GM19372 (cell line): ENCODE data around the gene CR1L.
"Not testable (repeated sequence)": the region's sequence is repeated elsewhere in the genome, so short reads cannot be mapped to it uniquely, and the experiment has no call there.

Experiments
- ATAC-seq: cut with Tn5 transposase; IDR thresholded peaks from one replicate; pipeline ENCODE4 v1.9.1; 2021; ENCODE audit warnings: mild to moderate bottlenecking, low read depth, moderate library complexity; ENCODE audit not compliant: unreplicated experiment

The CR1L gene

GRCh38 chr1:207644852-207645634 is at the start of gene CR1L:
TSS of gene CR1L (plus strand) at chr1:207645133. CDS start at chr1:207645234, 101 bp downstream.
- peak; percentile 97 for ATAC-seq

- no peak for ATAC-seq
Observed at GRCh38 chr1:207603777-207604176, 41.2 kb upstream of the CR1L start.

GRCh38 chr1:207605444-207606361 is 39.2 kb upstream of the CR1L start:
- no peak for ATAC-seq

- no peak for ATAC-seq
Observed at GRCh38 chr1:207606362-207606755, 38.6 kb upstream of the CR1L start.

GRCh38 chr1:207612762-207613161 is 32.2 kb upstream of the CR1L start:
- no peak for ATAC-seq

- peak; percentile 96 for ATAC-seq
Observed at GRCh38 chr1:207619871-207620542, 24.9 kb upstream of the CR1L start.

- no peak for ATAC-seq
Observed at GRCh38 chr1:207620543-207620893, 24.4 kb upstream of the CR1L start.

GRCh38 chr1:207625504-207626071 is 19.3 kb upstream of the CR1L start:
- ATAC-seq, result not testable (repeated sequence)

GRCh38 chr1:207626972-207627337 is 18.0 kb upstream of the CR1L start:
- ATAC-seq, result no peak

GRCh38 chr1:207627496-207627895 is 17.4 kb upstream of the CR1L start:
- ATAC-seq, result no peak

GRCh38 chr1:207628776-207629175 is 16.2 kb upstream of the CR1L start:
- no peak for ATAC-seq

- ATAC-seq, result no peak
Observed at GRCh38 chr1:207631137-207631536, 13.8 kb upstream of the CR1L start.

GRCh38 chr1:207633226-207633625 is 11.7 kb upstream of the CR1L start:
- ATAC-seq, result no peak

GRCh38 chr1:207633699-207634289 is 11.1 kb upstream of the CR1L start:
- ATAC-seq, result not testable (repeated sequence)

- ATAC-seq, result not testable (repeated sequence)
Observed at GRCh38 chr1:207634293-207634692, 10.6 kb upstream of the CR1L start.

GRCh38 chr1:207635569-207636186 is 9.3 kb upstream of the CR1L start:
- not testable (repeated sequence) for ATAC-seq

GRCh38 chr1:207638487-207639145 is 6.3 kb upstream of the CR1L start:
- not testable (repeated sequence) for ATAC-seq

- not testable (repeated sequence) for ATAC-seq
Observed at GRCh38 chr1:207639362-207639761, 5.6 kb upstream of the CR1L start.

- ATAC-seq, result no peak
Observed at GRCh38 chr1:207644166-207644851, 624 bp upstream of the CR1L start.
